GM21576 (cell line): ENCODE results near the gene ABCA7.
"Not testable (repeated sequence)": the region's sequence is repeated elsewhere in the genome, so short reads cannot be mapped to it uniquely, and the experiment has no call there.

ENCODE experiments used
- ATAC-seq: cut with Tn5 transposase; IDR thresholded peaks from one replicate; pipeline ENCODE4 v1.9.1; 2021; ENCODE audit warnings: mild to moderate bottlenecking, moderate library complexity; ENCODE audit not compliant: unreplicated experiment

The ABCA7 gene

GRCh38 chr19:1113030-1113985, 73.4 kb downstream of the ABCA7 start:
- no peak for ATAC-seq

- ATAC-seq = no peak
These were observed 74.1 kb downstream of the ABCA7 start for GRCh38 chr19:1113986-1114483.

DNA sequence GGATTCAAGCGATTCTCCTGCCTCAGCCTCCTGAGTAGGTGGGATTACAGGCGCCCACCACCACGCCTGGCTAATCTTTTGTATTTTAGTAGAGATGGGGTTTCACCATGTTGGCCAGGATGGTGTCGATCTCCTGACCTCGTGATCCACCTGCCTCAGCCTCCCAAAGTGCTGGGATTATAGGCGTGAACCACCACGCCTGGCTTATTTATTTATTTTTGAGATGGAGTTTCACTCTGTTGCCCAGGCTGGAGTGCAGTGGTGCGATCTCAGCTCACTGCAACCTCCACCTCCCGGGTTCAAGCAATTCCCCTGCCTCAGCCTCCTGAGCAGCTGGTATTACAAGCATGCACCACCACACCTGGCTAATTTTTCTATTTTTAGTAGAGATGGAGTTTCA, 74.8 kb downstream of the ABCA7 start:
- not testable (repeated sequence) for ATAC-seq
